HepG2 (cell line): ENCODE data around the gene METTL21C. TPM values are rescaled to one million over a fixed set of nuclear protein-coding genes. Genes with fewer than 3 reads are reported as not detected.

ENCODE experiments used
- ARNTL ChIP-seq: sonication (generic); formaldehyde crosslinking; IDR thresholded peaks from 2 replicates; pipeline ENCODE4 v1.4.0; 2020; ENCODE audit warnings: mild to moderate bottlenecking, missing genetic modification reagents
- ETV5 ChIP-seq: IDR thresholded peaks from 2 replicates; pipeline ENCODE4 v1.6.1; 2018; ENCODE audit warnings: missing biosample characterization, missing genetic modification reagents, inconsistent platforms, borderline replicate concordance
- HCFC1 ChIP-seq: fragments of 150-350 bp; IDR thresholded peaks from 2 replicates; pipeline ENCODE4 v1.6.1; 2014; ENCODE audit warnings: low read depth, low read length
- MYC ChIP-seq: sonication (generic); formaldehyde crosslinking; IDR thresholded peaks from 2 replicates; pipeline ENCODE4 v1.9.0; 2021; ENCODE audit warnings: missing genetic modification reagents, borderline replicate concordance
- XRCC5 ChIP-seq: fragments of 200-400 bp; formaldehyde crosslinking; optimal IDR thresholded peaks from 2 replicates; pipeline ENCODE3; 2017; ENCODE audit warnings: mild to moderate bottlenecking, low read length
- ZFP41 ChIP-seq: sonication (generic); formaldehyde crosslinking; IDR thresholded peaks from 2 replicates; pipeline ENCODE4 v1.4.0; 2020; ENCODE audit warnings: mild to moderate bottlenecking, missing genetic modification reagents, borderline replicate concordance
- ZNF33B ChIP-seq: sonication (generic); formaldehyde crosslinking; IDR thresholded peaks from 2 replicates; pipeline ENCODE4 v1.5.1; 2020; ENCODE audit warnings: mild to moderate bottlenecking, missing genetic modification reagents
- ZNF780A ChIP-seq: sonication (generic); formaldehyde crosslinking; IDR thresholded peaks from 2 replicates; pipeline ENCODE4 v1.8.0; 2022; ENCODE audit warnings: mild to moderate bottlenecking, missing genetic modification reagents, moderate library complexity
- ZSCAN30 ChIP-seq: sonication (generic); formaldehyde crosslinking; IDR thresholded peaks from 2 replicates; pipeline ENCODE4 v1.5.0; 2020; ENCODE audit warnings: mild to moderate bottlenecking, missing genetic modification reagents
- polyA plus RNA-seq, 8 experiments: library from polyadenylated mRNA; depleted of rRNA in 3 of 8; stranded (reverse) in 7 of 8; unstranded in 1 of 8; fragments of >200 nt; fragmentation: Illumina TruSeq in 4 of 8; extraction: Trizol in 4 of 8; gene quantifications; 2 replicates each; pipeline versions ENCODE4 v1.2.1 to v1.2.3, GENCODE V29; 2011 to 2016; ENCODE audit warnings: low read depth in 4 of 8, missing spikeins in 1 of 8, mixed read lengths in 1 of 8; ENCODE audit not compliant: insufficient read depth in 1 of 8
- total RNA-seq, 5 experiments: library from RNA; depleted of rRNA; stranded (reverse); fragments of >200 nt; fragmentation: Illumina TruSeq; extraction: Trizol; gene quantifications; 2 replicates each; pipeline ENCODE4 v1.2.3, GENCODE V29; 2016; ENCODE audit warnings: low read depth in 1 of 5
- TF ChIP-seq, protein P1 (sequence below): IDR thresholded peaks from 2 replicates; pipeline ENCODE4 v1.6.1; 2016
- TF ChIP-seq, protein P2 (sequence below): sonication (generic); formaldehyde crosslinking; IDR thresholded peaks from 2 replicates; pipeline ENCODE4 v1.4.0; 2020; ENCODE audit warnings: missing genetic modification reagents, mild to moderate bottlenecking, borderline replicate concordance
- TF ChIP-seq, protein P3 (sequence below): sonication (generic); formaldehyde crosslinking; IDR thresholded peaks from 2 replicates; pipeline ENCODE4 v1.4.0; 2020; ENCODE audit warnings: missing genetic modification reagents

The METTL21C gene
- total and polyA plus RNA-seq, 2 of the 13 experiments (the other 11 are each of a cell fraction or from before 2014, with no cell fraction given): not detected

DNA sequence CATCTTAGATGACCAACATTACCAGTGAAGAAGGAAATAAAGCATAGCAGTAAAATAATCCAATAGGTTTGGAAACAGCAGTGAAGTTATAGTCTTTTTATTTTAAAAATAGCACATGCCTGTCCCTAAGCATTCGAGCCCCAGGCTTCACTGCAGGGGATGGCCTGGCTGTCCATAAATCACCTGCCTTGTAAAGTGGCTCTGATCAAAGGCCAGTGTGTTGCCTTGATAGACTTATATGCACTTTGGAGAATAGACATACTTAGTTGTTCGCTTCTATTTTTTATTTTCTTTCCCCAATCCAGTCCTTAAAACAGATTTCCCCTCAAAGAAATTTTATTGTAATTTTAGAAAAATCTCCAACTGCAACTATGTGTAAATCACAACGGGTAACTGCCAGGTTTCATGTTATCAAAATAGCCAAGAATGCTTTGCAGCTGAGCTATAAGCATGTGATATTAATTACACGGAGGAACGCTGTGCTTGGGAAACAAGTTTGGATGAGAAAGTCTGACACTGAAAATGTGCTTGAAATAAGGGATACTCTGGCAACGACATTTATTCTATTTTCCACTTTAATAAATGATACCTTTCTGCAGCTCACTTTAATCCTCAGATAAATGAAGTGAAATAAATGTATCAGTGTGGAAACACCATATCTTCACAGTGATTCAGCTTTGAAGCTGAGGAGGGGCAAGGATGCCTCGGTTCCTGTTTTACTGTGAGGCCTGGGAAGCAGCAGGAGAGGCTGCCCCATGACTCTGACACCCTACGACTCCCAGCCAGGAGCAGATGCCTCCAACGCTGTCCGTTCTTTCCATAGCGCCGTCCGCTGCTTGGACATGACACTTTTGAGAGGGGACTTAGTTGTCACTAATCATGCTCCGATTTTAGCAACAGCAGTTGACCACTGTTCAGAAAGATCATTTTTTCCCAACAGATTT lies 5.5 kb upstream of the METTL21C start (continued):
- TF ChIP-seq, protein P1, sequence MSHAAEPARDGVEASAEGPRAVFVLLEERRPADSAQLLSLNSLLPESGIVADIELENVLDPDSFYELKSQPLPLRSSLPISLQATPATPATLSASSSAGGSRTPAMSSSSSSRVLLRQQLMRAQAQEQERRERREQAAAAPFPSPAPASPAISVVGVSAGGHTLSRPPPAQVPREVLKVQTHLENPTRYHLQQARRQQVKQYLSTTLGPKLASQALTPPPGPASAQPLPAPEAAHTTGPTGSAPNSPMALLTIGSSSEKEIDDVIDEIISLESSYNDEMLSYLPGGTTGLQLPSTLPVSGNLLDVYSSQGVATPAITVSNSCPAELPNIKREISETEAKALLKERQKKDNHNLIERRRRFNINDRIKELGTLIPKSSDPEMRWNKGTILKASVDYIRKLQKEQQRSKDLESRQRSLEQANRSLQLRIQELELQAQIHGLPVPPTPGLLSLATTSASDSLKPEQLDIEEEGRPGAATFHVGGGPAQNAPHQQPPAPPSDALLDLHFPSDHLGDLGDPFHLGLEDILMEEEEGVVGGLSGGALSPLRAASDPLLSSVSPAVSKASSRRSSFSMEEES (CRISPR knock-in tag): no peak
- TF ChIP-seq ZSCAN30 (CRISPR knock-in tag) (no peak), XRCC5 (no peak), HCFC1 (no peak), ZFP41 (CRISPR knock-in tag) (no peak), MYC (CRISPR knock-in tag) (no peak), ARNTL (no peak), ZNF780A (CRISPR knock-in tag) (no peak), ETV5 (CRISPR knock-in tag) (no peak), ZNF33B (no peak)
- TF ChIP-seq, protein P2, sequence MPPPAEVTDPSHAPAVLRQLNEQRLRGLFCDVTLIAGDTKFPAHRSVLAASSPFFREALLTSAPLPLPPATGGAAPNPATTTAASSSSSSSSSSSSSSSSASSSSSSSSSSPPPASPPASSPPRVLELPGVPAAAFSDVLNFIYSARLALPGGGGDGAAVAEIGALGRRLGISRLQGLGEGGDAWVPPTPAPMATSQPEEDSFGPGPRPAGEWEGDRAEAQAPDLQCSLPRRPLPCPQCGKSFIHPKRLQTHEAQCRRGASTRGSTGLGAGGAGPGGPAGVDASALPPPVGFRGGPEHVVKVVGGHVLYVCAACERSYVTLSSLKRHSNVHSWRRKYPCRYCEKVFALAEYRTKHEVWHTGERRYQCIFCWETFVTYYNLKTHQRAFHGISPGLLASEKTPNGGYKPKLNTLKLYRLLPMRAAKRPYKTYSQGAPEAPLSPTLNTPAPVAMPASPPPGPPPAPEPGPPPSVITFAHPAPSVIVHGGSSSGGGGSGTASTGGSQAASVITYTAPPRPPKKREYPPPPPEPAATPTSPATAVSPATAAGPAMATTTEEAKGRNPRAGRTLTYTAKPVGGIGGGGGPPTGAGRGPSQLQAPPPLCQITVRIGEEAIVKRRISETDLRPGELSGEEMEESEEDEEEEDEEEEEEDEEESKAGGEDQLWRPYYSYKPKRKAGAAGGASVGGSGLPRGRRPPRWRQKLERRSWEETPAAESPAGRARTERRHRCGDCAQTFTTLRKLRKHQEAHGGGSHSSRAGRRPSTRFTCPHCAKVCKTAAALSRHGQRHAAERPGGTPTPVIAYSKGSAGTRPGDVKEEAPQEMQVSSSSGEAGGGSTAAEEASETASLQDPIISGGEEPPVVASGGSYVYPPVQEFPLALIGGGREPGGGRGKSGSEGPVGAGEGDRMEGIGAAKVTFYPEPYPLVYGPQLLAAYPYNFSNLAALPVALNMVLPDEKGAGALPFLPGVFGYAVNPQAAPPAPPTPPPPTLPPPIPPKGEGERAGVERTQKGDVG (CRISPR knock-in tag): no peak
- TF ChIP-seq, protein P3, sequence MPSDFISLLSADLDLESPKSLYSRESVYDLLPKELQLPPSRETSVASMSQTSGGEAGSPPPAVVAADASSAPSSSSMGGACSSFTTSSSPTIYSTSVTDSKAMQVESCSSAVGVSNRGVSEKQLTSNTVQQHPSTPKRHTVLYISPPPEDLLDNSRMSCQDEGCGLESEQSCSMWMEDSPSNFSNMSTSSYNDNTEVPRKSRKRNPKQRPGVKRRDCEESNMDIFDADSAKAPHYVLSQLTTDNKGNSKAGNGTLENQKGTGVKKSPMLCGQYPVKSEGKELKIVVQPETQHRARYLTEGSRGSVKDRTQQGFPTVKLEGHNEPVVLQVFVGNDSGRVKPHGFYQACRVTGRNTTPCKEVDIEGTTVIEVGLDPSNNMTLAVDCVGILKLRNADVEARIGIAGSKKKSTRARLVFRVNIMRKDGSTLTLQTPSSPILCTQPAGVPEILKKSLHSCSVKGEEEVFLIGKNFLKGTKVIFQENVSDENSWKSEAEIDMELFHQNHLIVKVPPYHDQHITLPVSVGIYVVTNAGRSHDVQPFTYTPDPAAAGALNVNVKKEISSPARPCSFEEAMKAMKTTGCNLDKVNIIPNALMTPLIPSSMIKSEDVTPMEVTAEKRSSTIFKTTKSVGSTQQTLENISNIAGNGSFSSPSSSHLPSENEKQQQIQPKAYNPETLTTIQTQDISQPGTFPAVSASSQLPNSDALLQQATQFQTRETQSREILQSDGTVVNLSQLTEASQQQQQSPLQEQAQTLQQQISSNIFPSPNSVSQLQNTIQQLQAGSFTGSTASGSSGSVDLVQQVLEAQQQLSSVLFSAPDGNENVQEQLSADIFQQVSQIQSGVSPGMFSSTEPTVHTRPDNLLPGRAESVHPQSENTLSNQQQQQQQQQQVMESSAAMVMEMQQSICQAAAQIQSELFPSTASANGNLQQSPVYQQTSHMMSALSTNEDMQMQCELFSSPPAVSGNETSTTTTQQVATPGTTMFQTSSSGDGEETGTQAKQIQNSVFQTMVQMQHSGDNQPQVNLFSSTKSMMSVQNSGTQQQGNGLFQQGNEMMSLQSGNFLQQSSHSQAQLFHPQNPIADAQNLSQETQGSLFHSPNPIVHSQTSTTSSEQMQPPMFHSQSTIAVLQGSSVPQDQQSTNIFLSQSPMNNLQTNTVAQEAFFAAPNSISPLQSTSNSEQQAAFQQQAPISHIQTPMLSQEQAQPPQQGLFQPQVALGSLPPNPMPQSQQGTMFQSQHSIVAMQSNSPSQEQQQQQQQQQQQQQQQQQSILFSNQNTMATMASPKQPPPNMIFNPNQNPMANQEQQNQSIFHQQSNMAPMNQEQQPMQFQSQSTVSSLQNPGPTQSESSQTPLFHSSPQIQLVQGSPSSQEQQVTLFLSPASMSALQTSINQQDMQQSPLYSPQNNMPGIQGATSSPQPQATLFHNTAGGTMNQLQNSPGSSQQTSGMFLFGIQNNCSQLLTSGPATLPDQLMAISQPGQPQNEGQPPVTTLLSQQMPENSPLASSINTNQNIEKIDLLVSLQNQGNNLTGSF (CRISPR knock-in tag): no peak
- TF ChIP-seq, all 625 proteins: peak for 0
